ENCODE measurements around the gene AEBP1.

GRCh38 chr7:44151956-44152355, 47.8 kb downstream of the AEBP1 start:
- TF ChIP-seq, protein P1, sequence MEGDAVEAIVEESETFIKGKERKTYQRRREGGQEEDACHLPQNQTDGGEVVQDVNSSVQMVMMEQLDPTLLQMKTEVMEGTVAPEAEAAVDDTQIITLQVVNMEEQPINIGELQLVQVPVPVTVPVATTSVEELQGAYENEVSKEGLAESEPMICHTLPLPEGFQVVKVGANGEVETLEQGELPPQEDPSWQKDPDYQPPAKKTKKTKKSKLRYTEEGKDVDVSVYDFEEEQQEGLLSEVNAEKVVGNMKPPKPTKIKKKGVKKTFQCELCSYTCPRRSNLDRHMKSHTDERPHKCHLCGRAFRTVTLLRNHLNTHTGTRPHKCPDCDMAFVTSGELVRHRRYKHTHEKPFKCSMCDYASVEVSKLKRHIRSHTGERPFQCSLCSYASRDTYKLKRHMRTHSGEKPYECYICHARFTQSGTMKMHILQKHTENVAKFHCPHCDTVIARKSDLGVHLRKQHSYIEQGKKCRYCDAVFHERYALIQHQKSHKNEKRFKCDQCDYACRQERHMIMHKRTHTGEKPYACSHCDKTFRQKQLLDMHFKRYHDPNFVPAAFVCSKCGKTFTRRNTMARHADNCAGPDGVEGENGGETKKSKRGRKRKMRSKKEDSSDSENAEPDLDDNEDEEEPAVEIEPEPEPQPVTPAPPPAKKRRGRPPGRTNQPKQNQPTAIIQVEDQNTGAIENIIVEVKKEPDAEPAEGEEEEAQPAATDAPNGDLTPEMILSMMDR (conservative IDR thresholded peaks at IDR 0.05; ENCODE audit: low read length), result no peak
- no peak for TF ChIP-seq EZH2phosphoT487 (IDR thresholded peaks at IDR 0.05; ENCODE audit: borderline replicate concordance, low read depth, low read length)

All from OCI-LY7 (cell line).